HL-60 (cell line): ENCODE data around the gene SDCCAG8.

ENCODE experiments used
- POLR2AphosphoS5 ChIP-seq: IDR thresholded peaks from 2 replicates; pipeline ENCODE4 v1.6.1; 2012; ENCODE audit warnings: low read depth
- SPI1 ChIP-seq: IDR thresholded peaks from 2 replicates; pipeline ENCODE4 v1.6.1; 2012; ENCODE audit warnings: low read depth, mild to moderate bottlenecking, borderline replicate concordance
- TF ChIP-seq, protein P1 (sequence below): IDR thresholded peaks from one replicate; pipeline ENCODE4 v1.5.1; 2011; ENCODE audit warnings: low read length, control low read depth, inconsistent platforms; ENCODE audit not compliant: insufficient read depth
- TF ChIP-seq, protein P2 (sequence below): IDR thresholded peaks from 2 replicates; pipeline ENCODE4 v1.6.1; 2012; ENCODE audit warnings: low read depth; ENCODE audit not compliant: insufficient replicate concordance

DNA sequence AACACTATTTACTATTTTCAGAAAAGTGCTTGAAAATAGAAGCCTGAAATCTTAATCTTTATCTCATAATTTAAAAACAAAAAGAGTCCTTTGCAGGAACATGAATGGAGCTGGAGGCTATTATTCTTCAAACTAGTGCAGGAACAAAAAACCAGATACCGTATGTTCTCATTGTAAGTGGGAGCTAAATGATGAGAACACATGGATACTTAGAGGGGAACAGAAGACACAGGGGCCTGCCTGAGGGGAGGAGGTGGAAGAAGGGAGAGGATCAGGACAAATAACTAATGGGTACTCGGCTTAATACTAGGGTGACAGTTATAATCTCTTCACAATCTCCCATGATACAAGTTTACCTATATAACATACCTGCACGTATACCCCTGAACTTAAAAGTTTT is 176.3 kb downstream of the SDCCAG8 start:
- TF ChIP-seq, protein P1, sequence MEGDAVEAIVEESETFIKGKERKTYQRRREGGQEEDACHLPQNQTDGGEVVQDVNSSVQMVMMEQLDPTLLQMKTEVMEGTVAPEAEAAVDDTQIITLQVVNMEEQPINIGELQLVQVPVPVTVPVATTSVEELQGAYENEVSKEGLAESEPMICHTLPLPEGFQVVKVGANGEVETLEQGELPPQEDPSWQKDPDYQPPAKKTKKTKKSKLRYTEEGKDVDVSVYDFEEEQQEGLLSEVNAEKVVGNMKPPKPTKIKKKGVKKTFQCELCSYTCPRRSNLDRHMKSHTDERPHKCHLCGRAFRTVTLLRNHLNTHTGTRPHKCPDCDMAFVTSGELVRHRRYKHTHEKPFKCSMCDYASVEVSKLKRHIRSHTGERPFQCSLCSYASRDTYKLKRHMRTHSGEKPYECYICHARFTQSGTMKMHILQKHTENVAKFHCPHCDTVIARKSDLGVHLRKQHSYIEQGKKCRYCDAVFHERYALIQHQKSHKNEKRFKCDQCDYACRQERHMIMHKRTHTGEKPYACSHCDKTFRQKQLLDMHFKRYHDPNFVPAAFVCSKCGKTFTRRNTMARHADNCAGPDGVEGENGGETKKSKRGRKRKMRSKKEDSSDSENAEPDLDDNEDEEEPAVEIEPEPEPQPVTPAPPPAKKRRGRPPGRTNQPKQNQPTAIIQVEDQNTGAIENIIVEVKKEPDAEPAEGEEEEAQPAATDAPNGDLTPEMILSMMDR: no peak
- TF ChIP-seq SPI1: no peak
- no peak for TF ChIP-seq POLR2AphosphoS5
- TF ChIP-seq, protein P2, sequence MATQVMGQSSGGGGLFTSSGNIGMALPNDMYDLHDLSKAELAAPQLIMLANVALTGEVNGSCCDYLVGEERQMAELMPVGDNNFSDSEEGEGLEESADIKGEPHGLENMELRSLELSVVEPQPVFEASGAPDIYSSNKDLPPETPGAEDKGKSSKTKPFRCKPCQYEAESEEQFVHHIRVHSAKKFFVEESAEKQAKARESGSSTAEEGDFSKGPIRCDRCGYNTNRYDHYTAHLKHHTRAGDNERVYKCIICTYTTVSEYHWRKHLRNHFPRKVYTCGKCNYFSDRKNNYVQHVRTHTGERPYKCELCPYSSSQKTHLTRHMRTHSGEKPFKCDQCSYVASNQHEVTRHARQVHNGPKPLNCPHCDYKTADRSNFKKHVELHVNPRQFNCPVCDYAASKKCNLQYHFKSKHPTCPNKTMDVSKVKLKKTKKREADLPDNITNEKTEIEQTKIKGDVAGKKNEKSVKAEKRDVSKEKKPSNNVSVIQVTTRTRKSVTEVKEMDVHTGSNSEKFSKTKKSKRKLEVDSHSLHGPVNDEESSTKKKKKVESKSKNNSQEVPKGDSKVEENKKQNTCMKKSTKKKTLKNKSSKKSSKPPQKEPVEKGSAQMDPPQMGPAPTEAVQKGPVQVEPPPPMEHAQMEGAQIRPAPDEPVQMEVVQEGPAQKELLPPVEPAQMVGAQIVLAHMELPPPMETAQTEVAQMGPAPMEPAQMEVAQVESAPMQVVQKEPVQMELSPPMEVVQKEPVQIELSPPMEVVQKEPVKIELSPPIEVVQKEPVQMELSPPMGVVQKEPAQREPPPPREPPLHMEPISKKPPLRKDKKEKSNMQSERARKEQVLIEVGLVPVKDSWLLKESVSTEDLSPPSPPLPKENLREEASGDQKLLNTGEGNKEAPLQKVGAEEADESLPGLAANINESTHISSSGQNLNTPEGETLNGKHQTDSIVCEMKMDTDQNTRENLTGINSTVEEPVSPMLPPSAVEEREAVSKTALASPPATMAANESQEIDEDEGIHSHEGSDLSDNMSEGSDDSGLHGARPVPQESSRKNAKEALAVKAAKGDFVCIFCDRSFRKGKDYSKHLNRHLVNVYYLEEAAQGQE: no peak
